GM12878 (cell line): ENCODE measurements around the gene ADGRL2. TPM values are rescaled to one million over a fixed set of nuclear protein-coding genes. Genes with fewer than 3 reads are reported as not detected.

Source experiments
- ATAC-seq: fragments of 200-7000 bp; cut with Tn5 transposase; 3 replicates; pipeline ENCODE4 v1.9.1; 2020; ENCODE audit warnings: mild to moderate bottlenecking, moderate library complexity
- BruUV-seq: library from RNA; stranded (reverse); fragments of 400-500 nt; replicated peaks from 2 replicates; lab custom pipeline; 2021; lab: Mats Ljungman, UMichigan
- CTCF ChIA-PET: fragments of 300-600 bp; sonication (Branson Sonifier 250); formaldehyde crosslinking; extraction: SDS; loops from one replicate; lab custom pipeline; 2021; ENCODE audit warnings: inconsistent platforms; lab: Yijun Ruan, JAX
- POLR2A ChIA-PET: fragments of 350-600 bp; formaldehyde crosslinking; extraction: SDS; loops from one replicate; lab custom pipeline; 2021; ENCODE audit warnings: inconsistent platforms; lab: Charles Lee
- RAD21 ChIA-PET: fragments of 300-600 bp; sonication (Branson Sonifier 250); formaldehyde crosslinking; loops from one replicate; lab custom pipeline; 2023; ENCODE audit warnings: antibody characterized with exemption; ENCODE audit not compliant: unreplicated experiment; lab: Charles Lee
- SMC1A ChIA-PET: fragments of 300-600 bp; sonication (Branson Sonifier 250); formaldehyde crosslinking; loops from one replicate; lab custom pipeline; 2023; ENCODE audit not compliant: unreplicated experiment, uncharacterized antibody; lab: Charles Lee
- DNase-seq: peaks from one replicate; pipeline ENCODE4 v3.0.0-alpha.2; 2011; ENCODE audit warnings: low read depth, low spot score
- FAIRE-seq: peaks from 3 replicates; lab custom pipeline; 2011; peaks lifted over from hg19 to GRCh38; lab: Jason Lieb, UNC
- H2AFZ ChIP-seq: 2 replicates; pipeline ENCODE4 v1.6.0; 2011; ENCODE audit warnings: low read depth, low read length, control low read depth; ENCODE audit not compliant: control insufficient read depth
- H3K27ac ChIP-seq: 2 replicates; pipeline ENCODE4 v1.5.1; 2011; ENCODE audit warnings: control low read depth; ENCODE audit not compliant: control insufficient read depth, insufficient read depth
- H3K27me3 ChIP-seq, 2 experiments: replicated peaks in 1 of 2; 2 replicates each; pipeline versions ENCODE4 v1.6.0 to v1.6.1; 2011; ENCODE audit warnings: low read length in 1 of 2; ENCODE audit not compliant: control insufficient read depth in 2 of 2, insufficient read depth in 2 of 2
- H3K36me3 ChIP-seq, 2 experiments: 2 replicates each; pipeline ENCODE4 v1.5.1; 2011; ENCODE audit warnings: low read length in 1 of 2; ENCODE audit not compliant: control insufficient read depth in 2 of 2, insufficient read depth in 2 of 2
- H3K4me1 ChIP-seq: 2 replicates; pipeline ENCODE4 v1.6.1; 2011; ENCODE audit warnings: mild to moderate bottlenecking, low read length, moderate library complexity, mixed read lengths; ENCODE audit not compliant: control insufficient read depth, insufficient read depth
- H3K4me2 ChIP-seq: 2 replicates; pipeline ENCODE4 v1.6.0; 2011; ENCODE audit warnings: control low read depth; ENCODE audit not compliant: control insufficient read depth, insufficient read depth
- H3K4me3 ChIP-seq: fragments of 200-600 bp; sonication (generic); 2 replicates; pipeline ENCODE4 v1.5.1; 2016
- H3K79me2 ChIP-seq: 2 replicates; pipeline ENCODE4 v1.6.0; 2011; ENCODE audit warnings: low read length; ENCODE audit not compliant: control insufficient read depth, insufficient read depth
- H3K9ac ChIP-seq: 2 replicates; pipeline ENCODE4 v1.8.0; 2011; ENCODE audit warnings: low read length, control low read depth, mixed read lengths; ENCODE audit not compliant: control insufficient read depth, insufficient read depth
- H3K9me3 ChIP-seq: replicated peaks from 3 replicates; pipeline ENCODE4 v1.5.1; 2011; ENCODE audit warnings: mild to moderate bottlenecking, low read length; ENCODE audit not compliant: control insufficient read depth, insufficient read depth
- H4K20me1 ChIP-seq: 2 replicates; pipeline ENCODE4 v1.6.0; 2011; ENCODE audit not compliant: control insufficient read depth, insufficient read depth
- CHD2 ChIP-seq: IDR thresholded peaks from 2 replicates; pipeline ENCODE4 v1.6.1; 2011; ENCODE audit warnings: low read depth, low read length, improper control_type of control experiment, borderline replicate concordance
- EGR1 ChIP-seq, 2 experiments: IDR thresholded peaks; 1 replicate in 1 of 2; 2 replicates in 1 of 2; pipeline ENCODE4 v1.6.1; 2011 to 2012; ENCODE audit warnings: low read depth in 2 of 2, low read length in 2 of 2, borderline replicate concordance in 1 of 2, mild to moderate bottlenecking in 1 of 2, moderate library complexity in 1 of 2
- EP300 ChIP-seq, 2 experiments: fragments of 150-350 bp in 1 of 2; IDR thresholded peaks; 2 replicates each; pipeline ENCODE4 v1.6.1; 2011 to 2012; ENCODE audit warnings: low read depth in 2 of 2, low read length in 2 of 2, borderline replicate concordance in 1 of 2, improper control_type of control experiment in 1 of 2, inconsistent platforms in 1 of 2; ENCODE audit not compliant: control insufficient read depth in 1 of 2
- FOXK2 ChIP-seq: fragments of 450-650 bp; IDR thresholded peaks from 2 replicates; pipeline ENCODE4 v1.6.1; 2017; ENCODE audit warnings: mild to moderate bottlenecking, moderate library complexity
- GABPA ChIP-seq: IDR thresholded peaks from 2 replicates; pipeline ENCODE4 v1.6.1; 2014; ENCODE audit warnings: antibody characterized with exemption, low read depth, mild to moderate bottlenecking, inconsistent platforms
- GATAD2B ChIP-seq: fragments of 450-650 bp; conservative IDR thresholded peaks from 2 replicates; pipeline ENCODE4 v1.6.1; 2017; ENCODE audit warnings: low read depth, mild to moderate bottlenecking, moderate library complexity
- HDAC6 ChIP-seq: fragments of 200-600 bp; sonication (generic); IDR thresholded peaks from one replicate; pipeline ENCODE4 v1.8.0; 2017; ENCODE audit warnings: antibody characterized with exemption; ENCODE audit not compliant: unreplicated experiment
- HDGF ChIP-seq: fragments of 450-650 bp; IDR thresholded peaks from 2 replicates; pipeline ENCODE4 v1.6.1; 2016; ENCODE audit warnings: antibody characterized with exemption
- IKZF2 ChIP-seq, 2 experiments: fragments of 450-650 bp; IDR thresholded peaks; 2 replicates each; pipeline ENCODE4 v1.6.1; 2017; ENCODE audit warnings: mild to moderate bottlenecking in 2 of 2, moderate library complexity in 2 of 2
- KAT2A ChIP-seq: conservative IDR thresholded peaks from 2 replicates; pipeline ENCODE4 v1.6.1; 2011; ENCODE audit warnings: low read depth, low read length; ENCODE audit not compliant: control insufficient read depth
- MTA3 ChIP-seq: IDR thresholded peaks from 2 replicates; pipeline ENCODE4 v1.6.1; 2012; ENCODE audit warnings: low read length, inconsistent platforms, borderline replicate concordance
- NFYB ChIP-seq: IDR thresholded peaks from 2 replicates; pipeline ENCODE4 v1.6.1; 2011; ENCODE audit warnings: low read depth, mild to moderate bottlenecking, low read length, improper control_type of control experiment, moderate library complexity; ENCODE audit not compliant: insufficient read depth
- NR2F1 ChIP-seq: fragments of 450-650 bp; conservative IDR thresholded peaks from 2 replicates; pipeline ENCODE4 v1.6.1; 2017; ENCODE audit warnings: mild to moderate bottlenecking
- RELA ChIP-seq: fragments of 450-650 bp; IDR thresholded peaks from 2 replicates; pipeline ENCODE4 v1.8.0; 2014; ENCODE audit warnings: borderline replicate concordance; ENCODE audit not compliant: partially characterized antibody
- SMAD5 ChIP-seq: IDR thresholded peaks from 2 replicates; pipeline ENCODE4 v1.6.1; 2016; ENCODE audit warnings: antibody characterized with exemption, low read depth
- SMARCA5 ChIP-seq: fragments of 450-650 bp; IDR thresholded peaks from 2 replicates; pipeline ENCODE4 v1.6.1; 2017; ENCODE audit warnings: mild to moderate bottlenecking
- SREBF2 ChIP-seq: IDR thresholded peaks from 2 replicates; pipeline ENCODE4 v1.6.1; 2012; ENCODE audit warnings: mild to moderate bottlenecking, low read length
- TCF7 ChIP-seq: IDR thresholded peaks from 2 replicates; pipeline ENCODE4 v1.6.1; 2014; ENCODE audit warnings: antibody characterized with exemption, borderline replicate concordance
- ZBED1 ChIP-seq: IDR thresholded peaks from 2 replicates; pipeline ENCODE4 v1.6.1; 2016; ENCODE audit warnings: borderline replicate concordance
- WGBS: methylation state at CpG from one replicate; pipeline ENCODE4 v1.1.6; 2016; ENCODE audit warnings: low lambda C conversion rate; ENCODE audit not compliant: insufficient replicate concordance, insufficient coverage; ENCODE audit errors: missing lambda C conversion rate; 5-methylcytosine and 5-hydroxymethylcytosine counted together
- in situ Hi-C: fragments of 300-500 bp; cut with MboI; formaldehyde crosslinking; loops from 9 replicates; pipeline ENCODE4 v1.14.3; 2018; ENCODE audit warnings: mixed read lengths
- intact Hi-C: fragments of 100-400 bp; cut with micrococcal nuclease; formaldehyde crosslinking; loops from one replicate; pipeline ENCODE4 v1.14.2; 2022; ENCODE audit not compliant: unreplicated experiment
- polyA plus RNA-seq, 11 experiments: library from polyadenylated mRNA; depleted of rRNA in 4 of 11; unstranded in 6 of 11; stranded (reverse) in 5 of 11; fragments of >200 nt; fragmentation: Nextera tagmentation in 4 of 11; fragmentation: Illumina TruSeq in 1 of 11; extraction: Ambion mirVana in 4 of 11; extraction: Trizol in 1 of 11; gene quantifications; 1 replicate in 1 of 11; 2 replicates in 10 of 11; pipeline versions ENCODE4 v1.2.1 to v1.2.3, GENCODE V29; 2011 to 2016; ENCODE audit warnings: inconsistent platforms in 2 of 11, missing spikeins in 2 of 11, low read depth in 1 of 11
- total RNA-seq, 4 experiments: library from RNA; depleted of rRNA in 3 of 4; stranded (reverse); fragments of >200 nt in 3 of 4; fragmentation: Illumina TruSeq in 1 of 4; extraction: Trizol in 1 of 4; gene quantifications; 2 replicates each; pipeline versions ENCODE4 v1.2.1 to v1.2.3, GENCODE V29; 2013 to 2021

Gene ADGRL2
- total and polyA plus RNA-seq, 10 of the 15 experiments (the other 5 are each of a cell fraction or from before 2014, with no cell fraction given) = 0.03 to 13.6 (median 0.21) TPM

DNA sequence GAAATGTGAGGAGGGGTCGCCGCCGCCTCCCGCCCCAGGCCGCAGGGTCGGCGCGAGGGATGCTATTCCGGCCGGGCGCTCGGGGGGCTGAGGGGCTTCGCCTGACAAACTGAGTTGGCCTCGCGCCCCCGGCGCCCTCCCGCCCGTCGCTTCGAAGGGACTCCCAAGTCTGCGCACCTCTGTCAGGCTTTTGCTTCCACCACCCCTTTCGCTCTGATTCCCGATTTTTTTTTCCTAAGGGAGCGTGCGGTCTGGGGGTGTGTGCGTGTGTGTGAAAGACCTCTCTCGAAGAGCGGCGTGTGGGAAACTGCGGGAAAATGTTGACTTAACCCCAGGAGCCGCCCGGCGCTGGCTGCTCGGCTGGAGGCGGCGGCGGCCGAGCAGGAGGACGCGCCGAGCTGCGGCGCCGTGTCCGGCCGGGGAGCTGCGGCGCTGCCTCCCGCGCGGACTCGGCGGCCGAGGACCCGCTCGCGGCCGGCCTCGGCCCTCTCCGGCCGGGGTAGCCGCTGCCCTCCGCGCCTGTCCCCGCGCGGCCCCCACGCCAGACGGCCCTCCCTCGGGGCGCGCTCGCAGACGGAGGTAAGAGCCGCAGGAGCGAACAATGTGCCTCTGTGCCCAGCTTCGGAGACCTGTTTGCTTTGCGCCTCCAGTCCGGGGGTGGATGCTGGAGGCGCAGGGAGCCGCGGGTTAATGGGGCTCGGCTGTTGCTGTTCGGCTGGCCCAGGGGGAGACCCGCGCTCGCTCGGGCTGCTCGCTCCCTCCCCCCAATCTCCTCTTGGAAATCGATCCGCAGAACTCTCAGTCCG, 1.1 kb downstream of the ADGRL2 start:
- no peaks in the 10 kb centered on the region for H4K20me1 ChIP-seq
- CTCF ChIA-PET = interaction anchor here (0.6 kb wide), 1 partner anchor 166 kb away, joined by 3 read pairs; no protein-coding TSS in a partner anchor
- no peak for FAIRE-seq
- H3K36me3 ChIP-seq = no peaks in the 10 kb centered on the region
- no peak overlapping the region for H3K4me3 ChIP-seq
- H3K79me2 ChIP-seq = no peaks in the 10 kb centered on the region
- POLR2A ChIA-PET = no interaction called here
- in situ Hi-C loops (no loop called here), intact Hi-C loops (loop anchor here (2.0 to 10.0 kb wide), 2 partner anchors 253 to 387 kb away; no protein-coding TSS in a partner anchor)
- WGBS = 28% methylated on average over 39 of the region's 93 CpGs
- no peak overlapping the region for H3K27ac ChIP-seq
- RAD21 ChIA-PET = interaction anchor here (1.7 kb wide), 1 partner anchor 251 kb away, joined by 3 read pairs; no protein-coding TSS in a partner anchor
- no peak overlapping the region for H3K4me2 ChIP-seq
- H3K4me1 ChIP-seq = no peaks in the 10 kb centered on the region
- no peak for DNase-seq
- SMC1A ChIA-PET = interaction anchor here (0.8 to 1.2 kb wide), 3 partner anchors 14 to 833 kb away, joined by 3 to 4 read pairs (median 3); no protein-coding TSS in a partner anchor
- TF ChIP-seq HDAC6 = no peak
- 0 out of 4 replicates have a peak, but pooled peaks of 1 of the 2 experiments have one; percentile 0 for TF ChIP-seq IKZF2 (IDR thresholded peaks at IDR 0.05)
- H3K27me3 ChIP-seq = peaks cover 10 to 11% of the 10 kb centered on the region in 2 experiments
- peak; percentile 38 for ATAC-seq
- BruUV-seq = no TSS peak
- no peaks in the 10 kb centered on the region for H3K9me3 ChIP-seq
- no peak overlapping the region for H3K9ac ChIP-seq
- H2AFZ ChIP-seq = no peak overlapping the region

DNA sequence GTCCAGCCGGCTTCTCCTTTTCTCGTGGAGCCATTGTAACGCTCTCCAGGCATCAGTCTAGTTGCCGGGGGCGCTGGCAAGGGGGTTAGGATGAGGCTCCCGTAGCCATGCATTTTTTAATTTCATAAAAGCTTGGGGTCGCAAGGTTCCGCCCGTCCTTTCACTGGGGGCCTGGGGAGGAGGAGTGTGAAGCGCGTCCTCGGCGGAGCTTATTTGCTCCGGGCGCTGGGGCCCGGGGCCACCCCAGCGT, 1.6 kb downstream of the ADGRL2 start:
- in situ Hi-C loops (no loop called here), intact Hi-C loops (loop anchor here (10.0 kb wide), 1 partner anchor 388 kb away; no protein-coding TSS in a partner anchor)
- CTCF ChIA-PET = interaction anchor here (0.6 kb wide), 1 partner anchor 167 kb away, joined by 3 read pairs; no protein-coding TSS in a partner anchor
- Histone ChIP-seq H4K20me1 (no peaks in the 10 kb centered on the region), H3K4me1 (no peaks in the 10 kb centered on the region), H3K9me3 (no peaks in the 10 kb centered on the region), H3K79me2 (no peaks in the 10 kb centered on the region), H2AFZ (no peak overlapping the region), H3K4me3 (no peak overlapping the region), H3K27me3 (peaks cover 10 to 11% of the 10 kb centered on the region in 2 experiments)
- WGBS = 25% methylated on average over 17 of the region's 17 CpGs
- POLR2A ChIA-PET = no interaction called here
- no peak; the same call in 2 of the 3 replicates for ATAC-seq
- no peak for FAIRE-seq
- TF ChIP-seq KAT2A (no peak), CHD2 (no peak), SMARCA5 (no peak), EGR1 (IDR thresholded peaks at IDR 0.05; ENCODE audit: borderline replicate concordance in 1 of 2, low read depth in 2 of 2, low read length in 2 of 2) (no peak), ZBED1 (no peak), NR2F1 (no peak), GABPA (no peak), IKZF2 (IDR thresholded peaks at IDR 0.05) (no peak), SMAD5 (no peak), HDGF (no peak), EP300 (IDR thresholded peaks at IDR 0.05; ENCODE audit: borderline replicate concordance in 1 of 2, control insufficient read depth in 1 of 2, low read depth in 2 of 2, low read length in 2 of 2) (no peak), FOXK2 (no peak), RELA (no peak), GATAD2B (no peak), SREBF2 (no peak), NFYB (no peak), MTA3 (no peak), TCF7 (no peak)
- TF ChIP-seq, all 136 proteins: peak for 0
- ChIA-PET SMC1A (interaction anchor here (0.8 to 1.1 kb wide), 3 partner anchors 33 to 832 kb away, joined by 3 to 4 read pairs (median 3); no protein-coding TSS in a partner anchor), RAD21 (no interaction called here)
- Histone ChIP-seq H3K9ac (no peak overlapping the region), H3K4me2 (no peak overlapping the region), H3K36me3 (no peaks in the 10 kb centered on the region), H3K27ac (no peak overlapping the region)
- no TSS peak for BruUV-seq
- DNase-seq = no peak
